Activated T-cell treated with anti-CD3 and anti-CD28 coated beads, Interleukin-2, amount 50 U/mL, for 48 hours (primary cell): ENCODE data around the gene COMMD1.

Source experiments
- DNase-seq, 2 experiments: peaks; one replicate each; pipeline ENCODE4 v3.0.0-alpha.2; 2020

COMMD1 gene

GRCh38 chr2:62184512-62185230 is 279.2 kb downstream of the COMMD1 start:
- DNase-seq = no peak
